ENCODE measurements around the gene FBXO48.
A peak's percentile ranks its signal among the peaks of the same experiment; 100 is the strongest.
"Not testable (repeated sequence)": the region's sequence is repeated elsewhere in the genome, so short reads cannot be mapped to it uniquely, and the experiment has no call there.

Gene FBXO48, protein sequence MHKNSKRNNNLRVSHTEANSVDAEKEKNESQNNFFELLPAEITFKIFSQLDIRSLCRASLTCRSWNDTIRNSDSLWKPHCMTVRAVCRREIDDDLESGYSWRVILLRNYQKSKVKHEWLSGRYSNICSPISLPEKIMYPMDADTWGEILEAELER

GRCh38 chr2:68467077-68467960 lies at the start of gene FBXO48, which contains the start of gene APLF:
FBXO48 (minus strand) TSS chr2:68467294; CDS start chr2:68465145, 2,149 bp downstream.
APLF (plus strand) TSS chr2:68467585; CDS start chr2:68467732, 147 bp downstream.
- peak; percentile 97 for DNase-seq (ENCODE audit: low spot score)

DNA sequence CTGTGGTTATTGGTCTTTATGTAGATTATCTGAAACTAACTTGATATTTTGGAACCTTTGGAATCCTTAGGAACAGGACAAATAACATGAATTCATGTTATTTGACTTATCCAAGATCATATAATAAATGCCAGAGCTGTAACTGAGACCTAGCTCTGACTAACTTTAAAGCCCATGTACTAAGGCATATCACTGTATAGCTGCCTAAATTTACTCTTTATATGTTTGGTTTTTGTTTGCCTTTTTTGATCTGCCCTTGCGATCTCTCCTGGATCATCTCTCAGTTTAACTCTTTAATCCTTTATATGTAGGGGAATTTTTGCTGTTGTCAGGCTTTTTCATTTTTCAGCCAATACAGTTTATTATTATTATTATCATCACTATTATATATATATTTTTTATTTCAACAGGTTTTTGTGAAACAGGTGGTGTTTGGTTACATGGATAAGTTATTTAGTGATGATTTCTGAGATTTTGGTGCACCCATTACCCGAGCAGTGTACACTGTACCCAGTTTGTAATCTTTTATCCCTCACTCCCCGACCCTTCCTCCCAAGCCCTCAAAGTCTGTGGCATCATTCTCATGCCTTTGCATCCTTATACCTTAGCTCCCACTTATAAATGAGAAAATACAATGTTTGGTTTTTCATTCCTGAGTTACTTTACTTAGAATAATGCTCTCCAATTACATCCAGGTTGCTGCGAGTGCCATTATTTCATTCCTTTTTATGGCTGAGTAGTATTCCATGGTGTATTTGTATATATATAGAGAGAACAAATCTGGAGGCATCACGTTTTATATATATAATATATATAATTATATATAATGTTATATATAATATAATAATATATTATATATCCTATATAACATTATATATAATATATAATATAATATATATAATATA lies 49.2 kb upstream of the FBXO48 start:
- no peak for FAIRE-seq
- no peak for DNase-seq (ENCODE audit: low spot score)

More at GRCh38 chr2:68467077-68467960, at the start of gene FBXO48, which contains the start of gene APLF:
- no peak for FAIRE-seq

GRCh38 chr2:68514316-68514929 lies 47.3 kb upstream of the FBXO48 start:
- FAIRE-seq (no peak), DNase-seq (ENCODE audit: low spot score) (no peak)

- FAIRE-seq = no peak
Measured at GRCh38 chr2:68512966-68513365, 45.9 kb upstream of the FBXO48 start.

DNA sequence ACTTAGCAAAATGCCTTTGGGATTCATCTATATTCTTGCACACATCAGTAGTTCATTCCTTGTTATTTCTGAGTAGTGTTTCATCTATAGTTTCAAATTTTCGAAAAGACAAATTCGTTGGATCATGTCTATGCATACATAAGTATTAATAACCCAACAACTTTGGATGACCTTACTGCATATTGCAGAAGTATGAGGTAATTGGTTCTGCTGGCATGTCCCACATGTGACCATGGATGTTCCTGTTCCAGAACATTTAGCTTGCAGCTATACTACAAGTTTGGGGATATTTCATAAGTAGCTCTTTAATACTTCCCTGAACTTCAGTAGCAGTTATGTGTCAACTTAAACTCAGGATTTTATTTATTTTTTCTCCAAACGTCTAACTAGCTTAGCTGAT lies 45.2 kb upstream of the FBXO48 start:
- FAIRE-seq (no peak), DNase-seq (ENCODE audit: low spot score) (no peak)

More at GRCh38 chr2:68512966-68513365, 45.9 kb upstream of the FBXO48 start:
- DNase-seq (ENCODE audit: low spot score) = no peak

DNA sequence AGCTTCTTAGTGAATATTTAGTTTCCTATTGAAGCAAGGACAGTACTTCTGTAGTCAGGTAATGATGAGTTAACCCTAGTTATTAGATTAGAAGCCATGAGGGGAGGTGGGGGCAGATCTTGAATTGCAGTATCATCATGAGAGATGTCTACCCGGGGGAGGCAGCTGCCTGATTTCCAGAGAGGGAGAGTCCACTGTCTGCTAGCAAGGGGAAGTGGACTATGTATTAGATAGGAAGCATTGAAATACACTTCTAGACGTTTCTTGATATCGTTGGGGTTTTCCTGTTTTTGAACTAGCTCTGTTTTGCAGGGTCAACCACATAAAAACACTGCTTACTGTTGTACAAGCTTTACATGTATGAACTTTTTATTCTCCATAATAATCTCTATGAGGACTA lies 39.1 kb upstream of the FBXO48 start:
- FAIRE-seq (no peak), DNase-seq (ENCODE audit: low spot score) (no peak)

- no peak for DNase-seq (ENCODE audit: low spot score)
- FAIRE-seq = no peak
Measured at GRCh38 chr2:68505603-68506159, 38.6 kb upstream of the FBXO48 start.

- FAIRE-seq = no peak
Measured at GRCh38 chr2:68501768-68502167, 34.7 kb upstream of the FBXO48 start.

DNA sequence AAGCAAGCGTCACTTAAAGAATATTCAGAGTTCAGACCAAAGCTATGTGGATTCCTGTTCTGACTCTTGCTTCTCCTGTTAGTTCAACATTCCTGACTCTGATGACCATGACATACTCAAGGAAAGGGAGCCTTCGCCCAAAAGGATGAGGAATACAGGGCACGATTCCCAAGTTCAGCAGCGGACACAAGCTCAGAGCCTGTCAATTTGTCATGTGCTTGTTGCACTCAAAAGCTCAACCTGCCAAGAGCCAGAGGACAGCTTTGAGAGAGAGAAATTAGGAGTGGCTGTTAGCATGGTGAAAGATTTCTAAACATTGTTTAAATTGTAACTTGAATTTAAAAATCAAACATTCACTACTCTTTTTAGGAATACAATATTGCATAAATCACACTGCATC lies 33.6 kb upstream of the FBXO48 start:
- DNase-seq (ENCODE audit: low spot score) (no peak), FAIRE-seq (no peak)

More at GRCh38 chr2:68501768-68502167, 34.7 kb upstream of the FBXO48 start:
- no peak for DNase-seq (ENCODE audit: low spot score)

- FAIRE-seq = no peak
- no peak for DNase-seq (ENCODE audit: low spot score)
Measured at GRCh38 chr2:68499133-68499532, 32.0 kb upstream of the FBXO48 start.

- no peak for FAIRE-seq
- DNase-seq (ENCODE audit: low spot score) = no peak
Measured at GRCh38 chr2:68491582-68491981, 24.5 kb upstream of the FBXO48 start.

DNA sequence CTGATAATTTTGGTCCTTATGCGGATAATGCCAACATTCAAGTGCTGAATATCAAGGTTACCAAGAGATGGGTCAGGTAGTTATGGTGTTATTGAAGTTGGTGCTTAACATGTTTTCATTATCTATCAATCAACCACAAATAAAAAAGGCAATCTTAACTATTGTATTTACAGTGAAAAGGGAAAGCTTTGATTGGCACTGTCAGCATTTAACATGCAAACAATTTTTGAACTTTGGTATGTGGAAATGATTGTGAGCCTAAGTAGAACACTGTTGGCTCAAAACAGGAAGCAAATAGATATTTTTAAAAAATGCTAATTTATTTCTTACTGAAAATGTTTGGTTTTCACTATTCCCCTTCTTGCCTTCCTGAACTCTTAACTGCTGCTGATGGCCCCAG lies 22.2 kb upstream of the FBXO48 start:
- FAIRE-seq (no peak), DNase-seq (ENCODE audit: low spot score) (no peak)

DNA sequence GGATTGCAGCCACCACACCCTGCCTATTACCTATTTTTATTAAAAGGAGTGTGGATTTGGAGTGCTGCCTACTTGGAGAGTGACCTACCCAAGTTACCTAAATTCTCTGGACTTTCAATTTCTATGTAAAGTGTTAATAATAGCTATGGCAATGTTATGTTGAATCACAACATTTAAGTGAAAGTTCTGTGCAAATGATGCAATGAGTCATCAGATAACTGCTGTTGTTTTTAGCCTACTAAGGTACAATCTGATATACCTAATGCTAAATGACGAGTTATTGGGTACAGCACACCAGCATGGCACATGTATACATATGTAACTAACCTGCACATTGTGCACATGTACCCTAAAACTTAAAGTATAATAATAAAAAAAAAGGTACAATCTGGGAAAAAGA lies 21.5 kb upstream of the FBXO48 start:
- FAIRE-seq; DNase-seq (ENCODE audit: low spot score): not testable (repeated sequence)

GRCh38 chr2:68487773-68488355 lies 20.8 kb upstream of the FBXO48 start:
- FAIRE-seq (no peak), DNase-seq (ENCODE audit: low spot score) (peak; percentile 29)

- FAIRE-seq = no peak
- no peak for DNase-seq (ENCODE audit: low spot score)
Measured at GRCh38 chr2:68483011-68483410, 15.9 kb upstream of the FBXO48 start.

DNA sequence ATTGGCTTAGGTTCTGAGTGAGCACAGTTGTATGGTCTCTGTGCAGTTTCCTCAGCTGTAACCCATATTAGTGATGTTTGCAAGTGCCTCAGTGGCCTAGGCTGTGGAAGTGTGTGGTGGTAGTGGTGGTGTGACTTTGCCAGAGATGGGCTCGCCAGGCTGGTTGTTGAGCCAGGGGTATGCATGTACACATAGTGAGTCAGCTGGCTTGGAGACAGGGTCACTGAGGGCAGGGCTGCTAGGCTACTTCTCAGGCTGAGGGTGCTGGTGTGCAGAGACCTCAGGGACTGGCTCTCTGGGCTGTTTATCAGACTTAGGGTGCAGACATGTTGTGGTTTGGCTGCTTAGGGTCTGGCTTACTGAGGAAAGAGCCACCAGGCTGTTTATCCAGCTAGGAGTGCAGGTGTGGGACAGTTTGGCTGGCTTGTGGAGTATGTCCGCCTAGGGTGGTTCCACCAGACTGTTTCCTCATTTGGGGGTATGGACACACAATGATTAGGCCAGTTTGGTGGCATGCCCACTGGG lies 15.3 kb upstream of the FBXO48 start:
- FAIRE-seq = peak; percentile 79
- DNase-seq (ENCODE audit: low spot score) = no peak

DNA sequence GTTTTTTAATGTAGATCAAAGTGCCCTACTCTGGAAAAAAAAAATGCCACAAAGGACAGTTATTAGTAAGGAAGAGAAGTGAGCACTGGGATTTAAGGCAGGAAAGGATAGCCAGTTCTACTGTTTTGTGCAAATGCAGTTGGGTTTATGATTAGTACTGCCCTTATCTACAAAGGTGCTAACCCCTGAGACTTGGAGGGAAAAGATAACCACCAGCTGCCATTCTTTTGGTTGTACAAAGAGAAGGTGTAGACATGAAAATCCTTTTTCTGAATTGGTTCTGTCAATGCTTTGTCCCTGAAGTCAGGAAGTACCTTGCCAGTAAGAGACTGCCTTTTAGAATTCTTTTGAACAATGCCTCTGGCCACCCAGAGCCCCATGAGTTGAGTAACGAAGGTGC lies 11.6 kb upstream of the FBXO48 start:
- no peak for DNase-seq (ENCODE audit: low spot score)
- FAIRE-seq = no peak

GRCh38 chr2:68476454-68476853 lies 9.4 kb upstream of the FBXO48 start:
- DNase-seq (ENCODE audit: low spot score) = no peak
- FAIRE-seq = no peak

- FAIRE-seq (no peak), DNase-seq (ENCODE audit: low spot score) (no peak)
Measured at GRCh38 chr2:68475576-68475975, 8.5 kb upstream of the FBXO48 start.

- FAIRE-seq (no peak), DNase-seq (ENCODE audit: low spot score) (no peak)
Measured at GRCh38 chr2:68475110-68475509, 8.0 kb upstream of the FBXO48 start.

All from urothelium cell line (cell line).